GM19324 (cell line): ENCODE measurements around the gene ARMC3.
"Not testable (repeated sequence)": the region's sequence is repeated elsewhere in the genome, so short reads cannot be mapped to it uniquely, and the experiment has no call there.

Experiments
- ATAC-seq: cut with Tn5 transposase; IDR thresholded peaks from one replicate; pipeline ENCODE4 v1.9.1; 2021; ENCODE audit warnings: mild to moderate bottlenecking, moderate library complexity; ENCODE audit not compliant: unreplicated experiment, low FRiP score

Gene ARMC3

DNA sequence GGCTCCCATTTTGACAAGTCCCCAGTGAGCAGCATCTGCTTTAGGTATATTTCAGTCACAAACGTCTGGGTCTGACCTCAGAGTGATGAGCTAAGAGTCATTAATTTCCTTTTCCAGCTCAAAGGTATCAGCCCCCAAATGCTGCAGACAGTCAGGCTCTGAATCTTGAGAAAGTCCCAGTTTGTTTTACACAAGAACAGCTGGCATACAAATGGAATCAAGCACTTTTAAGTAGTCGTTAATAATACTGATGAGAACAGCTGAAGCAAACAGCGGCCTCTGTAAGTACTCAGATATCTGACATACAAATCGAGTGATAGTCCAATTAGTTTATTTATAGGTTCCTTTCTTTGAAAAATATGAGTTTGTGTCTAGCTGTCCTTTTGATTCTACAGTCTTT, 118.2 kb downstream of the ARMC3 start:
- no peak for ATAC-seq

DNA sequence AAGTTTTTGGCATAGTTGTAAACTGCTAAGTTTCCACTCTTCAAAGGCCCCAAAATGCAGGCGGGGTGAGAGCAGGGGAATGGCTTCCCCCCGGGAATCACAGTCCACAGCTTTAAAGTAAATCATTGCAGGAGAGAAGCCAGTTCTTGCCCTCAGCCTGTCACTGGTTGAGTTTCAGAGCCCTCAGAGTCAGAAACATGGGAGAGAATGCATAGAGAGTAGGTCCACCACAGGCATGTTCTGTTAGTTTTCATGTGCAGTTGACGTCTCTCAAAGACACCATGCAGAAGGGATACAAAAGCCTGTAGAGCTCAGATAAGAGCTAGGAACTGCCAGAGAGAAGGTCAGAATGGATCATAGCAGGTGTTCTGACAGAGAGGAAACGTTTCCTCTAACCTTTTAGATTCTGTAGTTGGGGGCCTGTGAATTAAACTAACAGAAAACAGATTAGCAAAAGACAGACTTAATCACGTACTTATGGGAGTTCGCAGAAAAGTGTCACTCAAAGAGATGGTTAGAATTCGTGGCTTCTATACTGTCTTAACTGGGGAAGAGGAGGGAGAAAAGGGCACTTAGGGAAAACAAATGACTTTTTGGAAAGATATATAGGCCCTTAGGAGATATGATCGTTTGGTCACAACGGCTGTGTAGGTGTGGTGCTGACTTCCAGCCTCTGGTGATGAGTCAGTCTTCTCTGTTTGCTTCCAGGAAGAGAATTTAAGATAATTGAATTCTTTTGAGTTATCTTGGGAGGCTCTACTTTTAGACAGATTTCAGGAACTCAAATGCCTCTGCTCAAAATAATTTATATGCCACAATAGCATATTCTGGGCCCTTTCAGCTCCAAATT, 119.6 kb downstream of the ARMC3 start:
- no peak for ATAC-seq

DNA sequence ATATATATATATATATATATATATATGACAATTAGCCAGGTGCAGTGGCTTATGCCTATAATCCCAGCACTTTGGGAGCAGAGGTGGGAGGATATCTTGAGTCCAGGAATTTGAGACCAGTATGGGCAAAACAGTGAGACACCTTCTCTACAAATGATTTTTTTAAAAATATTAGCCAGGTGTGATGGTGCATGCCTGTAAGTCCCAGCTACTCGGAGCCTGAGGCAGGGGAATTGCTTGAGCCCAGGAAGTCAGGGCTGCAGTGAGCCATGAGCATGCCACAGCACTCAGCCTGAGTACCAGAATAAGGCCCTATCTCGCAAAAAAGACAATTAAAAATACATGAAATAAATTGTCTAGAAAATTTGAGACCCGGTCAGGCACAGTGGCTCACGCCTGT, 120.3 kb downstream of the ARMC3 start:
- no peak for ATAC-seq

DNA sequence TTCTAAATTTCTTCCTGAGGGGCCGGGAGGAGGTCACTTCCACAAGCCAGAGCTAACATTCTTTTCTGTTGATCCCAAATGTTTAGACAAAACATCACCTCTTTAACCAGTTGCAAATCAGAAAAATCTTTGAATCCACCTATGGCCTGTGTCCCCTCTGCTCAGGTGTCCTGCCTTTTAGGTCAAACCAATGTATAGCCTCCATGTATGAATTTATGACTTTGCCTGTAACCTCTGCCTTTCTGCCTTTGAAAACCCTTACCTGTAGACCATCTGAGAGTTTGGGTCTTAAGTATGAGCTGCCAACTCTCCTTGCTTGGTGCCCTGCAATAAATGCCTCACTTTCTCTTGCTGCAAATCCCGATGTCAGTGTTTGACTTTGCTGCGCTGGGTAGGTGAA, 123.4 kb downstream of the ARMC3 start:
- no peak for ATAC-seq

DNA sequence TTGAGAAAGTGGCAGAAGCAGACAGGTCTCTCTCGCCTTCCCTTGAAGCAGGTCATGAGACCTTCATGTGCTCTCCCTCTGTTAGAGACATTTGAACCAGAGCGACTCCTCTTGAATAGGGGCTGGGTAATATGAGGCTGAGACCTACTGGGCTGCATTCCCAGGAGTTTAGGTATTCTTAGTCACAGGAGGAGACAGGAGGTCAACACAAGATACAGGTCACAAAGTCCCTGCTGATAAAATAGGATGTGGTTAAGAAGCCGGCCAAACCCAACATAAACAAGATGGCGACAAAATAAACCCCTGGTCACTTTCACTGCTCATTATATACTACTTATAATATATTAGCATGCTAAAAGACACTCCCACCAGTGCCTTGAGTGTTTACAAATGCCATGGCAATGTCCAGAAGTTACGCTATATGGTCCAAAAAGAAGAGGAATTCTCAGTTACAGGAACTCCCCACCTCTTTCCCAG, 124.0 kb downstream of the ARMC3 start:
- no peak for ATAC-seq

DNA sequence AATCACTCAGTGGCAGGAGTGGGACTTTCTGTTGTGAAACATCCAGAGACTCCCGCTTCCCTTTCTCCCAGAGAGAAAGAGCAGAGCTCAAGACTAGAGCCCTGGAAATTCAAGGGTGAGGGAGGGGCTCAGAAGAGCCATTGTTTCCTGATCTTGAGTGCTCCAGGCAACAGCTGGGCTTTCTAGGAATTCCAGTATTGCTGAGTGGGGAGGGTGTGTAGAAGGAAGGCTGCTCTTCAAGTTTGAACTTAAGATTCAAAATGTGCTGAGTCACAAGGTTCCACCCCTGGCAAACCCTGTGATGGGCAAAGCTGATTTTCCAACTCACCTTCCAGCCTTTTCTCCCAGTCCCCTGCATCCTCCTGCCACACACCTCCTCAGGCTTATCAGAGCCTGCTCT, 125.2 kb downstream of the ARMC3 start:
- ATAC-seq, result no peak

DNA sequence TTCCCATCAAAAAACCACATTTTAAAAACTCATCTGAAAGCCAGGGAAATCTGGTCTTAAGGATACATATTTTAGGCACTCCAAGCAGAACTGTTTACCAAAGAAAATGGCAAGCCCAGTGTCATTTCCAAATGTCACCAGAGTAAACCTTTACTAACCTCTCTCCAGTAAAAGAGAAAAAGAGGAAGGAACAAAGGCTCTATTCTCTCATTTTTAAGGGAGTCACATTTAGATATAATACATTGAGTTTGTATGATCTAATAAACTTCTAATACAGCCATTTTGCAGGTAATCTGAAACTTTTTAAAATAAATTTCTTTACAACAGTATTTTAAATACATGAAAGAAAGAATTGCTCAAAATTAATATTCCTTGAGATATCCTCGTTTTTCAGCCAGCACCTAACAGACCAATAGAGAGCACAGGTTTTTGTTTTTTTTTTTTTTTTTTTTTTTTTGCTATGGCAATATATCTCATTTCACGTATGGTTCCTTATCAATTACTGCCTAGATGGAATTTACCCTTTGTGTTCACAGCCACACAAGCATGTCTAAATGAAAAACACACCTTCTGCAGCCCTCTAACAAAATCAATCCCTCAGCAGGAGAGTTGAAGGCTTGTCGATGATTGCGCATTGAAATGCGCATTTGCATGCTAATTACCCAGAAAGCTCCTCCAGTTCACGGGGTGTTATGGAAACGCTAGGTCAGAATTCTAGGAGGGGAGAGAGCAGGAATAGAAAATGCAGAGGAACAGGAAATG, 127.8 kb downstream of the ARMC3 start:
- ATAC-seq, result no peak

DNA sequence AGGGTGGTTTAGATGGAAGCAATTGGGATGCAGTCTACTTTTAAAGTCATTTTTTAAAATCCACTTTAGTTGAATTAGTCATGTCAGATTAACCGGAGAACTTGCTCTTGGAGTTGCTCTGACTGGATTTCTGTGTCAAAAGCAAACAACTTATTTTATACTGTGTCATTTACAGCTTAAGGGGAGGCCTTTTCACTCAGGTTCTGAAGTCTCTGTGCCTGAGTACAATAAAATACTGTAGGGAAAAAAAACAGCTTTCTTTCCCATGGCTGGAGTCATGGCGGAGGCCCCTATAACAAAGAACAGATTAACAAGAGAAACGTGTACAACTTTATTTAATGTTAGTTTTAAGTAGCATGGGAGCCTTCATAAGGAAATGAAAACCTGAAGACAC, 128.3 kb downstream of the ARMC3 start:
- no peak for ATAC-seq

DNA sequence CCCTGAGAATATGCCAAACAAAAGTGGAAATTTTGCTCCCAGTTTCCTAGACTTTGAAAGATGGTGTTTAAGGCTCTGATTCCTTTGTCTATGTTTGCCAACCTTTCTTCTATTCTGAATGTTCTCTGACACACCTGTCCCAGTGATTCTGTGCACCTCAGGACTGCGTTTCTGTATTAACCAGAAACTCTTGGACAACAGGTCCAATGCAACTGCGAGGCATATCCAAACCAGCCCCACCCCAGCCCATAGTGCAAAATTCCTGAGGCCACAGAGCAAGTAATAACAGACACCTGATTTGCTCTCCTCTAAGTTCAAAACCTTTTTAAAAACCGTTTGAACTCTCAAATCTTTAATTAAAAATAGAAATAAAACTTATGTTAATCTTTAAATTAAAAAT, 130.5 kb downstream of the ARMC3 start:
- ATAC-seq, result no peak

DNA sequence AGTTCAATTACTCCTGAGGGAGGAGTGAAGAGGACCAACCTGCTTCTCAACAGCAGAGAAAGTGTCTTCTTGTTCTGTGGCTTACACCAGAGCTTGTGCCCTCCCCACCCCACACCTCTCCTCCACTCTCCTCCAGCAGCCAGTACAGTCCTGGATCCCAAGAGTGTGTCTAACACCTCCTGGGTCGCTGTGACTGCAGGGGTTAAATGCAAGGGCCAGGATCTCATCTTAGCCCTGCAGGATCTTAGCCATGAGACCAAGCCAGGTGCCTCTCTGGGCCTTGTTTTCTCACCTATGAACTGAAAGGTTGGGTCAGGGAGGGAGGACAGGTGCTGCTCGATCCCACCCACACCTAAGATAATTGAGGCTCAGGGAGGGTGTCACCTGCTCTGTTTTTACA, 133.1 kb downstream of the ARMC3 start:
- ATAC-seq, result no peak

DNA sequence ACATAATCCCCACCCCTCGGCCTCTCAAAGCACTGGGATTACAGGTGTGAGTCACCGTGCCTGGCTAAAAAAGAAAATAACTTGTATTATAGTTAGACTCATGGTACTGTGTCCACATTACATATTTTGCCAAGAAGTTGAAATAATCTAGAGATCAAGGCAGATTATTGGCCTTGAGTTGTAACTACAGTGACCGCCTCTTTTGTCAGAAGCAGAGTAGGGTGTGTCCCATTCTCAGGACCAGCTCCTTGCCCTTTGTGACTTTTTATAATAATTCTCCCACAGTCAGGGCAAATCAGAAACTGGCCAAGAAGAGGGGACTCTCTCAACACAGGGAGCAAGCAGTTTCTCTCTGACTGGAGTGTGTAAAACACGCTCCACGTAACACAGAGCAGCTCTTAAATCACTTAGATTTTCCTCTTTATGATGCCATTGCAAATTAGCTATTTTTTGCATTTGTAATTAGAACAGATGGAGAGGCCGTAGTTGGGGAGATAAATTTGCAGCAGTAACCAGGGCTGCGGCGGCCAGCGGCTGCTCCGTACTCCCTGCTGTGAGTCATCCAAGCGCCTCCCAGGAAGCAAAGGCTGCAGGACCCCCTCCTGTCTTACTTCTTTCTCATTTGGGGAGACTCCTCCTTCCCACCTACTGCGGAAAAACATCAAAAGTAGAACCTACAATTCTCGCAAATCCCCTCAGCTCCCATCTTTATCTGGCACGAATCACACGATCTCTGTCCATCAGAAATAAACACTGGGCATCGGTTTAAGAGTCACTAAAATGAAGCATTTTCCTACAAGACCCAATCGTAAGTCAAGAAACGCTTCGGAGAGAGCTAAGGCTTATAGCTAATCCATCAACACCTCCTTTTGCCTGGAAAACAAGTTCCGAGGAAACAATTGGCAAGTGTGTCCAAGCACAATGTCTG, 135.5 kb downstream of the ARMC3 start:
- no peak for ATAC-seq

DNA sequence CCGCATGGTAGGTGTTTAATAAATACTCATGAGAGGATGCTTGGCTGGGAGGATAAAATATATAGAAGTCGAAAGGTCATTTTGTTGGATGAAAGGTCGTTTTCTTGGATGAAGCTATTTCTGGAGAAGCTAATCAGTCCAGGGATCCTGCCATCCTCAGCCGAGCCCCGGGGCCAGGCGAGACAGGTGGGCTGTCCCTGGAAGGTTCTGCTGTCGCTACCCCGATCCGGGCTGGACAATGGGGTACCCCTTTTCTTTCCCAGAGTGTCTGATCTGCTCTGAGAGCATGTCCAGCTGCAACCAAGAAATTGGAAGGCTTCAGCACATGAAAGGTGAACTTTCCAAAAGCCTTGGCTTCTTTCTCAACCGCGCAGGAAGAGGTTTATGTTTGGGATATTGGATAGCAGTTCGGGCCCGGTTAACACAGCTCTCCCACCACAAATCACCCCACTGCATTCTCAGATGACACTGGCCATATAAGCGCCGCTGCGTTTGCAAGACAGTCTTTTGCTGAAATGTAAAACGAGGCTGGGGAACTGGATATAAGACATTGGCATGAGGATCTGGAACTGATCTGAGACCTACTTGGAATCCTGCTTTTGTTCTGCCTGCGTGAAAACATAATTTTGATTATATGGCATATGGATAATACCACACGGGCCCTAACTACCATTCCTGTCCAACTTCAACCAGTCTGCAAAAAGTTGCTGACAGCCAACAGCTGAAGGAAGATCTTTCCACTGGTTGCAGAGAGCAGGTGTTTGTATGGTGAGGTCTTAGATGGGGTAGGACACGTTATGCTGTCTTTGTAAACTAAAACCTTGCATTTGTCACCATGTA, 136.3 kb downstream of the ARMC3 start:
- ATAC-seq, result no peak

DNA sequence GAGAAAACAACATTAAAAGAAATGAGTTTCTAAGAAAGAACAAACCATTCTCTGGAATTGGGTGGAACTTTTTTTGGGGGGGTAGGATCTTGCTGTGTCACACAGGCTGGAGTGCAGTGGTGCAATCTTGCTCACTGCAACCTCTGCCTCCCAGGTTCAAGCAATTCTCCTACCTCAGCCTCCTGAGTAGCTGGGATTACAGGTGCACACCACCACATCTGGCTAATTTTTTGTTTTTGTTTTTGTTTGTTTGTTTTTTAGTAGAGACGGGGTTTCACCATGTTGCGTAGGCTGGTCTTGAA, 136.9 kb downstream of the ARMC3 start:
- ATAC-seq, result not testable (repeated sequence)

DNA sequence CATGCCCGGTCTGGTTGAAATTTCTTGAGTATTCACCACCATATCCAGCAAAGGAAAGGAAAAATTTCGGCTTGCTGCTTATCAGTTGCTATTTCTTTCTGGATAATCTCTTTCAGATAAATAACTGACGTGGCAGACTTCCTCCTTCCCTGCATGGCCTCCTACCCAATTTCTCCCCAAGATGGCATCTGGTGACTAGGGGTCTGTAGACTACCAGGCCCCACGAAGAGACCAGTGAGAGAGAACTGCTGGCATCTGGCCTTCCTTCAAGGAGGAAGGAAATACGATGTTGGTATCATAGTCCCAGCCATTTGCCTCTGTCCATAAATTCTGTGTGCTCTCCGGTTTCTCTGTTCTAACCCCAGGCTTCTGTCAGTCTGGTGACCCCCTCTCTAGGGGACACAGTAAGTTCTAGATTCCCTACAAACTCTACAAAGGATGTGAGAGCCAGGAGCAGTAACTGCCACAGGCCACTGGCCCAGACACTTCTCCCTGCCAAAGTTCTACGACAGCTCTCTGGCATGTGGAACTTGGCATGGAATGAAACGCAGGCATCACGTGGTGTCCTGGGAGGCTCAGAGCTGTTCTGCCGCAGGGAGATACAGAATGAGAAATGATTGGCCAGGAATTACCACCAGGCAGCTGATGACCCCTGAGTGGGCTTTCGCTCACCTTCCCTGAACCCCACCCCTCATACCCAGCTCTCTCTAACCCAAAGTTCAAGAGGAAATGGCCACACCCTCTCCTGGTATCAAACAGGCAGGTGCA, 137.5 kb downstream of the ARMC3 start:
- no peak for ATAC-seq

DNA sequence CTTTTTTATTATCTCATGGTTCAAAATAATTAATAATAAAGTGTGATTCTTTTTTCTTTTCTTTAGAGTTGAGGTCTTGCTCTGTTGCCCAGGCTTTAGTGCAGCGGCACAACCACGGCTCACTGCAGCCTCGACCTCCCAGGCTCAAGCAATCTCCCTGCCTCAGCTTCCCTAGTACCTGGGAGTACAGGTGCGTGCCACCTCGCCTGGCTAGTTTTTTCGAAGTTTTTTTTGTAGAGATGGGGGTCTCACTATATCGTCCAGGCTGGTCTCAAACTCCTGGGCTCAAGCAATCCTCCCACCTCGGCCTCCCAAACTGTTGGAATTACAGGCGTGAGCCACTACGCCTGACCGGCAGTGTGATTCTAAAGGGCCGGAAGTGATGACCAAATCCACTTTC, 139.5 kb downstream of the ARMC3 start:
- ATAC-seq, result no peak

DNA sequence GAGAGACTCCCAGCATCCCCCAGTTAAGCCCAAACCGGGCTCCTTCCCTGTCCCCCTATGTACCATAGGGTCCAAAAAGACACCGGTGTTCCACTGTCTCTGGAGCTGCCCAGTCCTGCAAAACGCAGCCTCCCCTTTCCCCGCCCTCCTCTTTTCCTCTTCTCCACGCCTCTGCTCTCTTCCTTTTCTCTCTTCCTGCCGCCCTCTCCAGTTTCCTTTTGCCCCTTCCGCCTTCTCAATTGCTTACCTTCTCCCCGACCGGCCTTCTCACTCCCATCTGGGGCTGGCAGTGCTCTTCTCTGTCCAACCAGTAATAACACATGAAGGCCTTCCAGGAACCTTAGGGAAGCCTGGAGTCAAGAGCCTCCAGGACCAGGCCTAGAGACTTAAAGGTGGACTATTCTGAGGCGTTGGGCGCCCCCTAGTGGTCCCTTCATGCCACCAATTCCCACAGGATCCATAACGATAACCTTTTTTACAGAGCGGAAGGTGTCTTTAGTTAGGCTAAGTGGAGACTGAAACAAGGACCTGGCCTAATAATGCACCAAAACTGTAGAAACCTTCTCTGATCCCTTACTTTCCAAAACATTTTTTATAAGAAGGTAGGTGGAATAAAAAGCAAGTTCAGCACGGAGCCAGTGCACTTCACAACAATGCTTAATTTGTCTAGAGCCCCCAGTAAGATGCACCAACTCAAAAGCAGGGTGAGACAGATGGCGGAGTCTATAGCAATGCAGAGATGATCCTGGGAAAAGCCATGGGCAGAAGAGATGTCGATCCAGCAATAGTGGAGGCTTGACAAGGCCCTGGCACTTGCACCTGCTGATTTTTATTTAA, 140.3 kb downstream of the ARMC3 start:
- ATAC-seq, result no peak

DNA sequence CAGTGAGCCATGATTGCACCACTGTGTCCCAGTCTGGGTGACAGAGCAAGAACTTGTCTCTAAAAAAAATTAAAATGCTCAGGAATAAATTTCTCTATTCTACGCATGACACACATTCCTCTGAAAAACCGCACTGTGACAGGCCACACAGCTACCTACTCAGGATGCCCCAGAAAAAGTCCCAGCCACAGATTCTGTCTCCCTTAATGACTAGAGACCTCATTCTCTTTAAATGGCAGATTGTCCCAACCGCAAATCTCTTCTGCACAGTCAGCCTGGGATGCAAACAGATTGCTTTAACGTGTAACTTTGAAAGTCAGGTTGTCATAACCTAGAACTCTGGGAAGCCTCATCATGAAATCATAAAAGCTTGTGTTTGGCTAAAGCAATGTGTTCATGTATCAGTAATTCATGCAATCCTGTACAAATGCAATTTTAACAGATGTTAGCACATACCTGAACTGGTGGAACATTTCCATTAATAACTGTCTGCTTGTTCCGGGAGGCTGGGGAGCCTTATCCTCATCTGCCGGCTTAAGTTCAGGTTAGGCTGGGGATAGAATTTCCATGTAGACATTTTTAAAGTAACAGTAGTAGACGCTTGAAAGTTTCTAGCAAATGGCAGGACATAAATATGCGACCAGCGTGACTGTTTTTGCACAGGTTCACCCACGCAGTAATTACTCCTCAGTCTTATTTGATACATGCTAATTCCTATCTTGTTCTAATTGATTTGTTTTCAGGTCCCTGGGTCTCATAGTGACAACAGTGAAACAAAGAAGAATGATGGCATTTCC, 141.4 kb downstream of the ARMC3 start:
- no peak for ATAC-seq
